NCI-H1436 (cell line): ENCODE data around the gene SZT2.

ENCODE experiments used
- DNase-seq: peaks from one replicate; lab custom pipeline; 2025; lab: John Stamatoyannopoulos, UW

Gene SZT2

DNA sequence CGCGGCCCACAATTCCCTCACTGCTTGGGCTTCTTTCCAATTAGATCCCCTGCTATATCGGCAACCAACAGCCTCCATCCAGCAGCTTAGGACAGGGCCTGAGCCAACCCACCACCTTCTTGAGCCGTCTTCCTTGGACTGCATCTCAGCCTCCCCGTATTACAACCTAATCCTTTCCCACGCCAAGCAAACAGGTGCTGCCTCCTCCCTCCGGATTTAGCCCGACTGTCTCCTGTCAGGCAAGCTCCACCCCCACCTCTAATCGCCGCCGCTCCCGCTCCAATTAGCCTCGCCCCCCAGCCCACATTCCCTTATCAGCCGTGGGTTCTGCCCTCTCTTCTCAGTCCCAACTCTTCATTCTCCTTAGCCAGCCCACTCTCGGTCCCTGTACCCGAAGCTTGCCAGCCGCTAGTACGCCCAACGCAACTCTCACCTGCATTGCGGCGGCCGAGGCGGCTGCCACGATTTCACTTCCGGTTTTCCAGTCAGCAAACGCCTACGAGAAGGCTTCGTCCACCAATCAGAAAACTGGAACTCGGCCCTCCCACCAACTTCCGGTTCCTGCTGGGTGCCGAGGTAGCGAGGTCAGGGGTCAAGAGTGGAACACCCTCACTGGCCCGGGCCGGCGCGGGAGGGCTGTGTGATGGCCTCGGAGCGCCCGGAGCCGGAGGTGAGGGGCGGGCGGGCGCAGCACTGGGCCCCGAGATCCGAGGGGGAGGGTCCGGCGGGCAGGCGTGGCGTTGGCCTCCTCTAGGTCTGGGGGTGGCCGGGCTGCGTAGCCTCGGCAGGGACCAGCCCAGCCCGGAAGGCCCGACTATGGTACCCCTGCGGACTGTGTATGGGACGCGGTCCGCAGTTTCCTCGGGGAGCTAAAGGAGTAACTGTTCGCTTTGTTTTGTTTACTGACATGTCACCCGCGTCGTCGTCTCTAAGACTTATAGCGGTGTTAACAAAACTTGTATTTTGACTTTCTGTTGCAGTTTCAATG is at the start of gene SZT2, which contains the start of gene MED8:
SZT2 (plus strand) TSS at position 574 of the 988 bp plus-strand sequence; CDS start at position 644, 70 bp downstream.
MED8 (minus strand) TSS at position 475 of the 988 bp plus-strand sequence; CDS start at position 439, 36 bp downstream.
- peak; percentile 91 for DNase-seq

DNA sequence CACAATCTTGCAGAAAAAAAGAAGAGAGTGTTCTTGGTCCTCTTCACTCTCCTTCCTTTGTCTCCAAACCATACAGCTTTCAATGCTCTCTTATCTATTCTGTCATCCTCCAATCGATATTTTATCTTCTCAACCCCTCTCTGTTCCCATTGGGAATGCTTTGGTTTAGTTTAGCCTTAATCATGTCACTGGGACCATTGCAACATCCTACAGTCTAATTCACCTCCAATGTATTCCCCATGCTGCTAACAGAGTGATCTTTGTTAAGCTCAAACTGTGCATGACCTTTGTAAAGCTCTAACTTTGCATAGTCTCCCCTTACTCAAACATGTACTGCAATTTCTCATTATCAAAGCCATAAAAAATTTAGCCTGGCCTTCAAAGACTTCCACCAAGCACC is 49.1 kb upstream of the SZT2 start:
- DNase-seq: no peak

DNA sequence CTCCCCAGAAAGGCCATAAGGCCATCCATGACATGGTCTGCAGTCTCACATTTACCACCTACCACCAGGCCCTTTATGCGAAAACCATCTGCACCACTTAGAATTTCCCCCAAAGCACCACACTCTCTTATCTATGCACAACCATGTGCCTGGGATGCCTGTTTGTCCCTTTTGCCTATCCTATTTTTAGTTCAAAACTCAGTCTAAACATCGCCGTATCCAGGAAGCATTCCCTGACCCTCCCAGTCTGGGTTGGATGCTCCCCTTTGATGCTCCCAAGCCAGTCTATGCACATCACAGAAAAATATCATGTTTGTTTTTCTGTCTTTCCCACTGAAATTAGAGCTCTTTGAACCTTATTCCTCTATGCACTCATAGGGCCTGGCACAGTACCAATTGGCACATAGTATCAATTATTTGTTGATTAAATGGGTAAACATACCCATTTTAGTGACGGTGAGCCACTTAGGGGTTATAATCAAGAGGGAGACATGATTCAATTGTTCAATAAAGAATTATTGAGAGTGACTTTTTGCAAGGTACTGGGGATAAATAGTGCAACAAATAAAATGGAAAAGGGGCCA is 45.3 kb upstream of the SZT2 start:
- no peak for DNase-seq

DNA sequence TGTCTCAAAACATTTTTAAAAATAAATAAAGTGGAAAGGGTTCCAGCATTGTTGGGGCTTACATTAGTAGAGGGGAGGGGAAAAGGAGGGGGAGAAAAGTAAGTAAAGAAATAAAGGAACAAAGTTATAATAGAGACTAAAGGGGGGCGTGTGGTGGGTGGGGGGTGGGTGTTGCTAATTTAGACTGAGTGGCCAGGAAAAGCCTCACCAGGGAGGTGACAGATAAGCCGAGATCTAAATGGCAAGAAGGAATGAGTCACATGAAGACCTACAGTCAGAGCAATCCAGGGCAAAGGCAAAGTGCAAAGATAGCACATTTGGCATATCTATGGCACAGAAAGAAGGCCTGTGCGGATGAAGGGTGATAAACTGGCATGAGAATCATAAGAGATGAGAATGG is 44.6 kb upstream of the SZT2 start:
- DNase-seq: no peak

DNA sequence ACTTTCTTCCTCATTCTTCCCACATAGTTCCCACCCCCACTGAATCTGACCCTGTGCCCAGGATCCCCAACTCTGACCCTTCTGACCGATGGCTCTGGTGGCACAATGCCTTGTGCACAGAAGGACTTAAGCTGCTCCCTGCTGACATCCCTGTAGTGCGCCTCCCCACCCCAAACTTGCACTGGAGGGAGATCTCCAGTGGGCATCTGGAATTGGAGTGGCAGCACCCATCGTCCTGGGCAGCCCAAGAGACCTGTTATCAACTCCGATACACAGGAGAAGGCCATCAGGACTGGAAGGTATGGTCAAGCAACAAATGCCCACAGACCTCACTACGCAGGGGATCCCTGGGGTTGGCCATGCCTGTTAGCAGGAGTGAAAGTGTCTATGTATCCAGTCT is 43.1 kb upstream of the SZT2 start:
- DNase-seq: no peak

DNA sequence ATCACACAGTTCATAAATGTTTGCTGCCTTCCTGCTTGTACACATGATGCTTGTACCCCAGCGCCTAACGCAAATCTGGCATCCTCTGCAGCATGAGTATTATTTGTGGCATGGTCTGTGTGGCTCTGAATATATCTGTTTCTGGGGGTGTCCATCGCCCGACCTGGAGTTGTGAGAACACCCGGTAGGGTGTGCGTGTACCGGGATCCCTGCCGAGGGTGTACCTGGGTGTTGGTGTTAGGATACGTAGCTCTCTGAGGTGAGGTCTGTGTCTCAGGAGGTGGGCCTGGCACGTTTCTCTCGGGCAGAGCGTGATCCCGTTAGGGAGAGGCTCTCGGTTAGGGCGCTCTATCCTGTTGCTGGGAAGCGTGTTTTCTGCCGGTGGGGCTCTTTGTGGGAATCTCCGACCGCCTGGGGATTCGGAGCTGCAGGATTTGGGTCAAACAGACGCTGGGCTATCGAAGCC is 41.3 kb upstream of the SZT2 start:
- DNase-seq: peak; percentile 50

DNA sequence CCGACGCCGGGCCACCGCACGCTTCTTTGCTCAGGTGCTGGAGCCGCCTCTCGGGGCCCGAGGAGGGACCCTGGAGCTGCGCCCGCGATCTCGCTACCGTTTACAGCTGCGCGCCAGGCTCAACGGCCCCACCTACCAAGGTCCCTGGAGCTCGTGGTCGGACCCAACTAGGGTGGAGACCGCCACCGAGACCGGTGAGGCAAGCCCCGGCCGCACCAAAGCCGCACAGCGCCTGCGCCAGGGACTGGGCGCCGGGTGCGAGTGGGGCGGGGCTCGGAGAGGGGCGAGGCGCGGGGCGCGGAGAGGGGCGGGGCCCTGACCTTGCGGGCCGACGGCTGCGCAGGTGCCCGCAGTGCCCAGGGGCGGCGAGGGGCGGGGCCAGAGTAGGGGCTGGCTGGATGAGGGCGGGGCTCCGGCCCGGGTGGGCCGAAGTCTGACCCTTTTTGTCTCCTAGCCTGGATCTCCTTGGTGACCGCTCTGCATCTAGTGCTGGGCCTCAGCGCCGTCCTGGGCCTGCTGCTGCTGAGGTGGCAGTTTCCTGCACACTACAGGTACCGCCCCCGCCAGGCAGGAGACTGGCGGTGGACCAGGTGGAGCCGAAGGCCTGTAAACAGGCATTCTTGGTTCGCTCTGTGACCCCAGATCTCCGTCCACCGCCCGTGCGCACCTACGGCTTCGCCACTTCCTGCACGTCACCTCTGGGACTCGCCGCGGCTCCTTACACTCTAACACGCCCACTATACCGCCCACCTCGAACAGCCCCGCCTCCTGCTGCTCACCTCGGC is 40.7 kb upstream of the SZT2 start:
- peak; percentile 93 for DNase-seq

DNA sequence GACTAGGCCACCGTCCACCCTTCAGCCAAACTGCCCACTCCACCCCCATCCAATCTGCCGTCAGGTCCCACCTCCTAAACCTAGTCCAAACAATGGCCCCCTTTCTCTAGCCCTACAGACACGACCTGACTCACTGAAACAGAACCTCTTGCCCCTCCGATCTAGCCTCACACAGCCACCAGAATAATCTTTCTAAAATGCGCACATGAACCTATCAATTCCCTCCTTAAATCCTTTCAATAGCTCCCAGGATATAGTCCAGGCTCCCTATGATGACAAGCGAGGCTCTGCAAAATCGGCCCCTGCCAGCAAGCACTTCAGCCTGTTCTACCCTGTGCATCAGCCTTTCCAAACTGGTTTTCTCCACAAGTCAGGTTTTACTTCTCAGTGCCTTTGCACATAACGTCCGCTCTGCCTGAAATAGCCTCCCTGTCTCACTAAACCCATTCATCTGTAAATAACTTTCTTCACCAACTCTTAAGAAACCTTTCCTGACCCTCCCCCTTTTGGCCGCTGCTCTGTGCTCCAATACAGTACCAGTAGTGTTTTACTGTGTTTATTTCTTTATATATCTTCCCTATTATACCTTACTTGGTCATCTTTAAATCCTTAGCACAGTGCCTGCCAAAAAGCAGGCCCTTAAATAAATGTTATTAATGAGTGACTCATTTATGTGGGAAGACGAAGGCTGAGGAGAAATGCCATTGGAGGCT is 39.9 kb upstream of the SZT2 start:
- DNase-seq: no peak

DNA sequence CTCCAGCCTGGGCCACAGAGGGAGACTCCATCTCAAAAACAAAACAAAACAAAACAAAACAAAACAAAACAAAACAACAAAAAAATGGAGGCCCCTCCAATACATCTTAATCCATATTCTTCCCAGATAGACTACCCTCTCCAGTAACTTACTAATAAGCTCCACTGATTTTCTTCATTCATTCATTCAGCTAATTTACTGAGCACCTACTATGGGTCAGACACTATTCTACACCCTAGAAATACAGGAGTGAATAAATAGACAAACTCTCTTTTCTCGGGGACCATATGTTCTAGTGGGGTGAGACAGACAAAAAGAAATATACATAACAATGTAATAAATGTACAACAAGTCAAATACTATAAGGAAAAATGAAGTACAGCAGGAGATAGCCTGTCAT is 38.7 kb upstream of the SZT2 start:
- no peak for DNase-seq

DNA sequence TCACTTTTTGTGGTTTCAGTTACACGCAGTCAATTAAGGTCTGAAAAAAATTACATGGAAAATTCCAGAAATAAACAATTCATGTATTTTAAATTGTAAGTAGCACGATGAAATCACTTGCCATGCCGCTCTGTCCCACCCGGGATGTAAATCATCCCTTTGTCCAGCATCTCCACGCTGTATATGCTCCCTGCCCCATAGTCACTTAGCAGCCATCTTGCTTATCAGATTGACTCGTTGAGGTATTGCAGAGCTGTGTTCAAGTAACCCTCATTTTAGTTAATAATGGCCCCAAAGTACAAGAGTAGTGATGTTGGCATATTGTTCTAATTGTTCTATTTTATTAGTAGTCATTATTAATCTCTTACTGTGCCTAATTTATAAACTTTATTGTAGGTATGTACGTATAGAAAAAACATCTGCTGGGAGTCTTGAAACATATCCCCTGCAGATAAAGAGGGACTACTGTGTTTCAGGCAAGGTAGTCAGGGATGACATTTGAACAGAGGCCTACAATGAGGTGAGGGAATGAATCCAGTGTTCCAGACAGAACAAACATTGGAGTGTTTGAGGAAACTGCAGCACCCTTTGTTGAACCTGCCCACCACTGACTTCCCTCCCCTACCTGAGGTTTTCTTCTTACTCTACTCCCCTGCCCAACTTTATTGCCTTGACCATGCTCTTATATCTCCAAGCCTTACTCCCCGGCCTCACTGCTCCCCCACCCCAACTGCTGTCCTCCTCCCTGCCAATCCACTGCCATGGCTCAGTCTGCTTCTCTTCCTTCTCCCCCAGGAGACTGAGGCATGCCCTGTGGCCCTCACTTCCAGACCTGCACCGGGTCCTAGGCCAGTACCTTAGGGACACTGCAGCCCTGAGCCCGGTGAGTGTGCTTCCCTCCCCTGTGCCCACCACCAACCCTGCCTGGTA is 38.0 kb upstream of the SZT2 start:
- no peak for DNase-seq

DNA sequence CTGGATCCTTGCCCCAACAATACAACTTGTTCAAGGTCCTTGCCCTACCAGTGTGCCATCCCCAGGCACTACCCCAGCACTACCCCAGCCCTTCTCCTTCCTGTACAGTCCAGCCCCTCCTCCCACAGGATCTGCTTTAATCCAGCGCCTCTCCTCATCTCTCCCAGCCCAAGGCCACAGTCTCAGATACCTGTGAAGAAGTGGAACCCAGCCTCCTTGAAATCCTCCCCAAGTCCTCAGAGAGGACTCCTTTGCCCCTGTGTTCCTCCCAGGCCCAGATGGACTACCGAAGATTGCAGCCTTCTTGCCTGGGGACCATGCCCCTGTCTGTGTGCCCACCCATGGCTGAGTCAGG is 37.4 kb upstream of the SZT2 start:
- no peak for DNase-seq

DNA sequence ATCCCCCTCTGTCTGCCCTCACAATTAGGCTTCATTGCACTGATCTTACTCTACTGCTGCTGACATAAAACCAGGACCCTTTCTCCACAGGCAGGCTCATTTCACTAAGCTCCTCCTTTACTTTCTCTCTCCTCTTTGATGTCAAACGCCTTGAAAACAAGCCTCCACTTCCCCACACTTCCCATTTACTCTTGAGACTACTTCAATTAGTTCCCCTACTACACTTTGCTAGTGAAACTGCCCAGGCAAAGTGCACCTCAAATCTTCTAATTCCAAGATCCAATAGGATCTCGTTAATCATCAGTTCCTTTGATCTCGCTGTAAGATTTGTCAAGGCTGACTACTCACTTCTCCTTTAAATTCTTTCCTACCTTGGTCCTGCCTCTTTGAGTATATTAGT is 36.8 kb upstream of the SZT2 start:
- DNase-seq: no peak

DNA sequence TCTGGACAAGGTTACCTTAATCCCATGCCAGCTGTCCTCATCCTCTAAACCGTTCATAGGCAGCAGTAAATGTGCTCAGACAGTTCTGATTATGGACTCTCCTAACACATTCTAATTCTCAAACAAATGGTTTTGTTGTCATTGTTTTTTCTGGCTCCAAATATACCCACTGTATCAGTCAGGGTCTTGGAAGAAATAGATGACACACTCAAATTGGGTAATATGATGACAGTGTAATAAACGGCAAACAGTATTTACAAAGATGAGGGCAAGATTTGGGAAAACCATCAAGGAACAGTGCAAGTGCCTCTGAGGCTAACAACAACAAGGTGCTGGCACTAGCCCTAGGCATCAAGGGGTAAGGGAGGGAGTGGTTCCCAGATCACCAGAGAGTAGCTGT is 35.2 kb upstream of the SZT2 start:
- DNase-seq: no peak

DNA sequence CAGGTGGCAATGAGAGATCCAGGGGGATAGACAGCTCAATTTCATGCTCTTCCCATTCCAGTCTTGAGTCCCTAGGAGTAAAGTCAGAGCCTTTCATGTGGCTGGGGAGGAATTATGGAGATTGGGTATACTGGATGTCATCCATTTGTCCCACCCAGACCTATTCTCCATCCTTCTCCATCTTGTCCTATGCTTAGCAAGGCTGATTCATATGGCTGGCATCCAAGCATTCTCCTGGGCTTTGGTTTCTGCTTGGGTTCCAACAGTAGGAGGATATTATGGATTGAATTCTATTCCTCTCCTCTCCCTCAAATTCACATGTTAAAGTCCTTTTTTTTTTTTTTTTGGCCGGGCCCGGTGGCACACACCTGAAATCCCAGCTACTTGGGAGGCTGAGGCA is 34.8 kb upstream of the SZT2 start:
- DNase-seq: no peak

DNA sequence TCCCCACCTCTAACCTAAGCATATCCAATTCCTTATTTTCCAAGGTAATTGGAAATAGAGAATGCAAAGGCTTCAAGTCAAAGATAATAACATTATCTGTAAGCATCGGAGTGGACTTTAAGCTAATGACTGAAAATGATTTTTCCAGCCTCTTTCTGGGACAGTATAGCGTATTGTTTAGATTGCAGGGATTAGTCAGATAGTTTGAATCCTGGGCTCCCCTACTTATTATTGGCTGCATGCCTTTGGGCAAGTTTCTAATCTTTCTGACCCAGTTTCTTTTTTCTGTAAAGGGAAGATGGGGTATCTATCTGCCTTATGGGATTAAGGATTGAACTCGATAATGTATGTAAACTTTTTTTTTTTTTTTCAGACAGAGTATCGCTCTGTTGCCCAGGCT is 32.4 kb upstream of the SZT2 start:
- no peak for DNase-seq

DNA sequence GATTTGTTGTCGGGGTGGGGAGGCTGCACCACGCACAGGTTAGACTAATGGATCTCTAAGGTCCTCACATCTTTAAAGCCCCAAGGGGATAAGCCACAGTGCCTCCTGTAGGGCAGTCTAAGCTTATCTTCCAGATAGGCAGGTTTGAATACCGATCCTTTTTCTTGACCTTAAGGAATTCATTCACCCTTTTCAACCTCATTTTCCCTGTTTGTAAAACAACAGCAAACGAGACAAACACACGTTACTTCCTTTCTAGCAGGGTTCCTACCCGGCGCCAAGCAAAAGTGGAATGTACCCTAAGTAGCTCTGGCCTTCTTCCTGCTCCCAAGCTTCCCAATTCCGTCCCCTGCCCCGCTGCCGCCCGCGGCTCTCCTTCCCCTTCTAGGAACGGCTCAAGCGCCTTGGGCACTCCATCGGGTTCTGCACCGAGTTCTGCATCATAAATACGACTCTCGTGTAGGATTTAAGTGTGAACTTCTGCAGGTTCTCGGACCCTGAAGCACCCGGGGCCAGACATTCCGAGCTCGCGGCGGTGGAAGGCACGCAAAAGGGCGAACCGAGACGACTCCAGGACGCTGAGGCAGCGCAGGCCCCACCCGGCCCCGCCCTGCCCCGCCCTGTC is 31.5 kb upstream of the SZT2 start:
- DNase-seq: peak; percentile 36

DNA sequence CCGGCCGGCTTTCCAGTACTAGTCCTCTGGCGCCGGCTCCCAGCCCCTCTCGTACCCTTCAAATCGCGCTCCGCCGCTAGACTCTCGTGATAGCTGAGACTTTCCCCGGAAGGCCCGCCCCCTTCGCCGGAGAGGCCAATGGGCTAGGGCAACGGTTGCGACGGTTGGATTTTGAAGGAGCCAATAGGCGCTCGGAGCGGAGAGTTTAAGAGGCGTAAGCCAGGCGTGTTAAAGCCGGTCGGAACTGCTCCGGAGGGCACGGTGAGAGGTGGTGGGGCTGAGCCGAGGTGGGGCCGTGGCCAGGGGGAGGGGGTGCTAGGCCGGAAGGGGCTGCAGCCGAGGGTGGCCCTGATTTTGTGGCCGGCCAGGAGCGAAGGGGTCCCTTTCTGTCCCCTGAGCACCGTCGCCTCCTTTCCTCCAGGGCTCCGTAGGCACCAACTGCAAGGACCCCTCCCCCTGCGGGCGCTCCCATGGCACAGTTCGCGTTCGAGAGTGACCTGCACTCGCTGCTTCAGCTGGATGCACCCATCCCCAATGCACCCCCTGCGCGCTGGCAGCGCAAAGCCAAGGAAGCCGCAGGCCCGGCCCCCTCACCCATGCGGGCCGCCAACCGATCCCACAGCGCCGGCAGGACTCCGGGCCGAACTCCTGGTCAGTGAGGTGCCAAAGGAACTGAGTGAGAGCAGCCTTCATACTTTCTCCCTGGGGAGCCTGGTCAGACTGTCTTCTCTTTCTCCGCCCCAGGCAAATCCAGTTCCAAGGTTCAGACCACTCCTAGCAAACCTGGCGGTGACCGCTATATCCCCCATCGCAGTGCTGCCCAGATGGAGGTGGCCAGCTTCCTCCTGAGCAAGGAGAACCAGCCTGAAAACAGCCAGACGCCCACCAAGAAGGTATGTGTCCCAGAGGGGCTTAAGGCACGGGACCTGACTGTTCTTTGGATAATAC is 30.7 kb upstream of the SZT2 start, which contains the start of gene CDC20:
CDC20 (plus strand) TSS at position 236 of the 948 bp plus-strand sequence; CDS start at position 471, 235 bp downstream.
- peak; percentile 98 for DNase-seq

DNA sequence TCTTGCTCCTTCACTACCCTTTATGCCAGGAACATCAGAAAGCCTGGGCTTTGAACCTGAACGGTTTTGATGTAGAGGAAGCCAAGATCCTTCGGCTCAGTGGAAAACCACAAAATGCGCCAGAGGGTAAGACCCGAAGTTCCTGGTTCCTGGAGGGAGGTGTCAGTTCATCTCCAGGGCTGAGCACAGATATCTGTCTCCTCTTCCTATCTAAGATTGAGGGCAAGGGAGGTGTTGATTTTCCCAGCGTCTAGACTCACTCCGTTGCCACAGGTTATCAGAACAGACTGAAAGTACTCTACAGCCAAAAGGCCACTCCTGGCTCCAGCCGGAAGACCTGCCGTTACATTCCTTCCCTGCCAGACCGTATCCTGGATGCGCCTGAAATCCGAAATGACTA is 30.0 kb upstream of the SZT2 start:
- no peak for DNase-seq

DNA sequence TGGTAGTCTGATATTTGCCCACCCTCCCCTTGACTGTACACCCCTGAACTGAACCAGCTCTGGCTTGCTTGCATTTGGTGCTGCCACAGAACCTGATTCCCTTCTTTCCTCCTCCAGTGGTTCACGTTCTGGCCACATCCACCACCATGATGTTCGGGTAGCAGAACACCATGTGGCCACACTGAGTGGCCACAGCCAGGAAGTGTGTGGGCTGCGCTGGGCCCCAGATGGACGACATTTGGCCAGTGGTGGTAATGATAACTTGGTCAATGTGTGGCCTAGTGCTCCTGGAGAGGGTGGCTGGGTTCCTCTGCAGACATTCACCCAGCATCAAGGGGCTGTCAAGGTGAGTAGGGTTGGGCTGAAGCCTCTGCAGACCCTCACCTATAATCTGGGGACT is 29.1 kb upstream of the SZT2 start:
- no peak for DNase-seq
